Renal pelvis (tissue), 4 donors: ENCODE data around the gene FNDC3B. TPM values are rescaled to one million over a fixed set of nuclear protein-coding genes. Genes with fewer than 3 reads are reported as not detected.
A peak's percentile ranks its signal among the peaks of the same experiment; 100 is the strongest.

ENCODE experiments used
- DNase-seq: peaks from one replicate; pipeline ENCODE4 v3.0.0-alpha.2; 2013
- polyA plus RNA-seq, 3 donors: library from polyadenylated mRNA; unstranded; fragments of 120-200 nt; gene quantifications; one replicate each; pipeline ENCODE4 v1.2.1, GENCODE V29; 2013; ENCODE audit not compliant: insufficient read length in 3 of 3

Gene FNDC3B
- polyA plus RNA-seq, 3 donors: 52.8 to 61.6 (median 59.7) TPM

DNA sequence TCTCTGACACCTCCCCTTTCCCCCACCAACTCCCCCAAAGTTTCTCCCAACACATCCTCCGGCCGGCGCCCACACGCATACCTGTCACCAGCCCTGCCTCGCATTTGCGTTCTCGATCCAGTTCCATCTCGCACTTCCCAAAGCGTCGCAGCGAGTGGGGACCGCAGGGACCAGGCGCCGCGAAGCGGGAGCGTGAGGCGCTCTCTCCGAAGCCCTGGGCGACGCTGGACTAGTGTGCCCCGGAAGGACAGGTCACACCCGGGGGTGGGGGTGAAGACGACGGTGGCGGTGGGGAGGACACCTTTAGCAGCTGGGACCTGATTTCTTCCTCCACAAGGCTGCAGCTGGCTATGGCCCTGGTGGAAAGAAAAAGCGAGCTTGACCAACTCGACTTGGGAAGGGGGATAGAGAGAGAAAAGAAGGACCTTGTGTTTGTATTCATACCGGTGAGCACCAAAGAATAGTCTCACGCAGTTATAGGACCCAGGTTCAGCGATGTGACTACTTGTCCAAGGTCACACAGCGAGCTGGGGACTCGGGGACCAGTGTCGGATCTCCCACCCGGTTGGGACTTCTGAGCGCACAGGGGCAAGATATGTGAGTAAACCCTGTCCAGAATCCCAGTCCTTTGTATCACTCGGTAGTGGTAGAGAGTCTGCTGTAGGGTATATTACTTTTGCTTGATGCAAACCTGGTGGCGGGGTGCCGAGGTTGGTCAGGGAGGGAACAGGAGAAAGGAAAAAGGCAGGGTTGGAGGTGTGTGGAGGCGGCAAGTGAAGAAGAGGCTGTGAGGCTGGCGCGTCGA, 409.5 kb downstream of the FNDC3B start:
- DNase-seq: no peak

- peak; percentile 58 for DNase-seq
Observed at GRCh38 chr3:172449466-172450149, 410.2 kb downstream of the FNDC3B start.

Other genes starting within 250 kb of the FNDC3B start
- 10 to 100 TPM; 10.5 to 15.0 (median 11.0) TPM for gene PLD1, start 229.1 kb upstream of the FNDC3B start, polyA plus RNA-seq
- under 1 TPM; 0.06 to 0.30 (median 0.09) TPM for gene TMEM212, start 196.2 kb upstream of the FNDC3B start, polyA plus RNA-seq